ENCODE measurements around the gene STOM.

DNA sequence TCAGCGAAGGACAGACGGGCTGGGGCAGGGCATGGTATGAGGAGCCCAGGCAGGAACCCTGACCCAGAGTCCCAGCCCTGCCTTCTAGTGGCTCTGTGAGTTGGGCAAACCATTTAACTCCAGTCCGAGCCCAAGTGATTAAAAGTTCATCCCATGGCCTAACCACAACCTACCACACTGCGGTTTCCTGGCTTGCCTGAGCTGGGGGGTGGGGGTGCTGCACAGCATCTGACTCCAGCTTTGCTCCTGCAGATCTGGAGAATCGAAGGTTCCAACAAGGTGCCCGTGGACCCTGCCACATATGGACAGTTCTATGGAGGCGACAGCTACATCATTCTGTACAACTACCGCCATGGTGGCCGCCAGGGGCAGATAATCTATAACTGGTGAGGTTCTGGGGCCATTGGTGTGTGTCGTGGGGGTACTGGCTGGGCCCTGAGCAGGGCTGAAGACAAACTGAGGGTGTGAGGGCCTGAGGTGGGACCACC, 49.0 kb downstream of the STOM start:
- TF ChIP-seq CTCF (IDR thresholded peaks at IDR 0.05; ENCODE audit: low read length) = no peak
- TF ChIP-seq EZH2 (optimal IDR thresholded peaks at IDR 0.05; ENCODE audit: low read depth, low read length) = no peak

Data from MM.1S (cell line).